ENCODE results near the gene ERP44. TPM values are rescaled to one million over a fixed set of nuclear protein-coding genes. Genes with fewer than 3 reads are reported as not detected.
"Not testable (repeated sequence)": the region's sequence is repeated elsewhere in the genome, so short reads cannot be mapped to it uniquely, and the experiment has no call there.

ERP44 gene
- total and polyA plus RNA-seq, 12 donors: 12.9 to 43.7 (median 21.3) TPM

DNA sequence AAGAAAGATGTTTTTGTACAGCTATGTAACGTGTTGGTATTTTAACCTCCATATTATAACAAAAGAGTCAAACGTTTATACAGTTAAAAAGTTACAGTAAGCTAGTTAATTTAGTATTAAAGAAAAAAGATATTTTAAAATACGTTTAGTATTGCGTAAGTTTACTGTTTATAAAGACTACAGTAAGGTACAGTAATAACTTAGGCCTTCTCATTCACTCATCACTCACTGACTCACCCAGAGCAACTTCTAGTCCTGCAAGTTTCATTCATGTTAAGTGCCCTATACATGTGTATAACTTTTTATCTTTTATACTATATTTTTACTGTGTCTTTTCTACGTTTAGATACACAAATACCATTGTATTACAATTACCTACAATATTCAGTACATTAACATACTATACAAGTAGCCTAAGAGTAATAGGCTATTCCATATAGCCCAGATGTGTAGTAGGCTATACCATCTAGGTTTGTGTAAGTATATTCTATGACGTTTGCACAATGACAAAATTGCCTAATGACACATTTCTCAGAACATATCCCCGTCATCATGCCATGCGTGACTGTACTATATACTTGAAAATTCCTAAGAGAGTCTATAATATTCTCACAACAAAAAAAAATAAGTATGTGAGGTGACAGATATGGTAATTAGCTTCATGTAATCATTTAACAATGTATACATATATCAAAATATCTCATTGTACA, 33.8 kb downstream of the ERP44 start:
- no peak overlapping the region for H3K27ac ChIP-seq
- TF ChIP-seq, protein P1, sequence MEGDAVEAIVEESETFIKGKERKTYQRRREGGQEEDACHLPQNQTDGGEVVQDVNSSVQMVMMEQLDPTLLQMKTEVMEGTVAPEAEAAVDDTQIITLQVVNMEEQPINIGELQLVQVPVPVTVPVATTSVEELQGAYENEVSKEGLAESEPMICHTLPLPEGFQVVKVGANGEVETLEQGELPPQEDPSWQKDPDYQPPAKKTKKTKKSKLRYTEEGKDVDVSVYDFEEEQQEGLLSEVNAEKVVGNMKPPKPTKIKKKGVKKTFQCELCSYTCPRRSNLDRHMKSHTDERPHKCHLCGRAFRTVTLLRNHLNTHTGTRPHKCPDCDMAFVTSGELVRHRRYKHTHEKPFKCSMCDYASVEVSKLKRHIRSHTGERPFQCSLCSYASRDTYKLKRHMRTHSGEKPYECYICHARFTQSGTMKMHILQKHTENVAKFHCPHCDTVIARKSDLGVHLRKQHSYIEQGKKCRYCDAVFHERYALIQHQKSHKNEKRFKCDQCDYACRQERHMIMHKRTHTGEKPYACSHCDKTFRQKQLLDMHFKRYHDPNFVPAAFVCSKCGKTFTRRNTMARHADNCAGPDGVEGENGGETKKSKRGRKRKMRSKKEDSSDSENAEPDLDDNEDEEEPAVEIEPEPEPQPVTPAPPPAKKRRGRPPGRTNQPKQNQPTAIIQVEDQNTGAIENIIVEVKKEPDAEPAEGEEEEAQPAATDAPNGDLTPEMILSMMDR (IDR thresholded peaks at IDR 0.05): no peak
- TF ChIP-seq POLR2A (IDR thresholded peaks at IDR 0.05): no peak
- H3K4me3 ChIP-seq: no peak overlapping the region
- 80 to 89% (median 85%) methylated on average over 8 of the region's 8 CpGs for WGBS, 4 donors
- no peaks in the 10 kb centered on the region for H3K27me3 ChIP-seq
- DNase-seq: no peak
- H3K9me3 ChIP-seq (replicated peaks in 1 of 3): no peaks in the 10 kb centered on the region
- intact Hi-C loops (cut with DNase I): no loop called here
- H3K36me3 ChIP-seq (replicated peaks in 1 of 2): no peaks in the 10 kb centered on the region
- peaks cover 0 to 23% of the 10 kb centered on the region in 2 donors for H3K4me1 ChIP-seq (replicated peaks in 1 of 2)

DNA sequence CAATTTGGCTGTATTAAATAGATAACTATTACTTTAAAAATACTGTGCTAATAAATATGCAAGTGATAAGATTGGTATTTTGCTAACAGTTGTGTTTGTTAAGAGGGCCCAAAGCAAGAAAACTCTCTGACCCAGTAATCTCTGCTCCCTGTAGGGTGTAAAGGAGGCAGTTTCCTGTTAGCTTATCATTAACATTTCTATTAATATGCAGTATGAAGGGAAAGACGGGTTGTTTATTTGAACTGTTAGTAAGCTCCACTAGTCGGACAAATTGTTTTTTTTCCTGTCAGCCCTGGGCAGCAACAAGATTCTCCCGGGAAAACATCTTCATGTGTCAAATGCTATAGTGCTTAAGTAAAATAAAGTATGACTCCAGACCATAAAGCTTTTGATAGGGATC, 35.6 kb downstream of the ERP44 start:
- no peak for DNase-seq
- Histone ChIP-seq H3K27me3 (no peaks in the 10 kb centered on the region), H3K4me3 (no peak overlapping the region), H3K36me3 (replicated peaks in 1 of 2) (peaks cover 0 to 3% of the 10 kb centered on the region in 2 donors), H3K27ac (no peak overlapping the region), H3K4me1 (replicated peaks in 1 of 2) (peaks cover 0 to 23% of the 10 kb centered on the region in 2 donors), H3K9me3 (replicated peaks in 1 of 3) (no peaks in the 10 kb centered on the region)
- intact Hi-C loops (cut with DNase I): no loop called here
- WGBS, 4 donors: 41 to 54% (median 46%) methylated on average over 3 of the region's 3 CpGs
- TF ChIP-seq POLR2A (IDR thresholded peaks at IDR 0.05): no peak
- TF ChIP-seq, protein P1 (IDR thresholded peaks at IDR 0.05): no peak

DNA sequence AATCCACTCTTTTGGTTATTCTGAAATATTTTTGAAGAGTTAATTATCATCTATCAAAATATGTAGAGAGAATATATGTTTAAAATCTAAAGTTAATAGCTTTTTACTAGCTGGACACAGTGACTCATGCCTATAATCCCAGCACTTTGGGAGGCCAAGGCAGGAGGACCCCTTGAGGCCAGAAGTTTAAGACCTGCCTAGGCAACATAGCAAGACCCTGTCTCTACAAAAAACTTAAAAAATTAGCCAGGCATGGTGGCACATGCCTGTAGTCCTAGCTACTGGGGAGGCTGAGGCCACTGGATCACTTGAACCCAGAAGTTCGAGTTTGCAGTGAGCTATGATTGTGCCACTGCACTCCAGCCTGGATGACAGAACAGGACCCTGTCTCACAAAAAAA, 36.1 kb downstream of the ERP44 start:
- H3K9me3 ChIP-seq (replicated peaks in 1 of 3); intact Hi-C loops (cut with DNase I); H3K4me3 ChIP-seq; DNase-seq; H3K27ac ChIP-seq; H3K27me3 ChIP-seq; H3K36me3 ChIP-seq (replicated peaks in 1 of 2): not testable (repeated sequence)
- WGBS, 4 donors: 71 to 89% (median 88%) methylated on average over 1 of the region's 1 CpG; no CpG with 5 or more reads in 1 of the 4 donors
- H3K4me1 ChIP-seq (replicated peaks in 1 of 2): peaks cover 0 to 23% of the 10 kb centered on the region in 2 donors

DNA sequence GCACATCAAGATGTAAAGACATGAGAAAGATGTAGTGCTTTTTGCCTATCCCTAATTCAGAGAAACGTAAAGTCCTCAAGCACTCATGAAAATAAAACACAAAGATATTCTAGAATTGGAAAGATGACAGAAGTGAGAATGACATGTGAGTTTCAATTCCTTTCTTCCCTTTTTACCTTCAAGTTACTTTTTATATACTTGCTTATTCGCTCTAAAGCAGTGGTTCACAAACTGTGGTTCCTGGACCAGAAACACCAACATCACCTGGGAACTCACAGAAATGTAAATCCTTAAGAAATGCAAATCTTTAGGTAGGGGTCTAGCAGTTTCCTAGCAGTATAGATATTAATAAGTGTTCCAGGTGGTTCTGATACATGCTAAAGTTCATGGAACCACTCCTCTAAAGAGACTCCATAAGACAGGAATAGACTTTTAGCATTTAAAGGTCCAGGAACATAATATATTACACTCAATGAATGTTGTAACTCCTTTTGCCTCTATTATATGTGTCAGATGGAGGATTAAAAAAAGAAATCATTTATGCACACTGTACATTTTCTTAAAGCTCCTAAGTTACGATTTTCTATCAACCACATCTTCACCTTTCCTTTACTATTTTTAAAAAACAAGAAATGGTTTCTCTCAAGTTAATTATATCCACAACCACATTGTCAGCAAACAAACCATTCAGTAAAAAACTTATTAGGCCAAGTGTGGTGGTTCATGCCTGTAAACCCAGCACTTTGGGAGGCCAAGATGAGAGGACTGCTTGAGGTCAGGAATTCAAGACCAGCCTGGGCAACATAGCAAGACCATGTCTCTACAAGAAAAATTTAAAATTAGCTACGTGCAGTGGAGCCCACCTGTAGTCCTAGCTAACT, 39.9 kb downstream of the ERP44 start:
- intact Hi-C loops (cut with DNase I): no loop called here
- Histone ChIP-seq H3K27ac (no peak overlapping the region), H3K4me3 (no peak overlapping the region), H3K9me3 (replicated peaks in 1 of 3) (no peaks in the 10 kb centered on the region), H3K27me3 (no peaks in the 10 kb centered on the region), H3K4me1 (replicated peaks in 1 of 2) (peaks cover 0 to 11% of the 10 kb centered on the region in 2 donors), H3K36me3 (replicated peaks in 1 of 2) (peaks cover 0 to 3% of the 10 kb centered on the region in 2 donors)
- WGBS, 4 donors: 90 to 95% (median 92%) methylated on average over 4 of the region's 4 CpGs
- DNase-seq: no peak
- TF ChIP-seq, protein P1 (IDR thresholded peaks at IDR 0.05): no peak
- TF ChIP-seq POLR2A (IDR thresholded peaks at IDR 0.05): no peak
